DMS53 (cell line): ENCODE measurements around the gene CIITA.

Experiments
- DNase-seq: peaks from one replicate; lab custom pipeline; 2025; lab: John Stamatoyannopoulos, UW

The CIITA gene

DNA sequence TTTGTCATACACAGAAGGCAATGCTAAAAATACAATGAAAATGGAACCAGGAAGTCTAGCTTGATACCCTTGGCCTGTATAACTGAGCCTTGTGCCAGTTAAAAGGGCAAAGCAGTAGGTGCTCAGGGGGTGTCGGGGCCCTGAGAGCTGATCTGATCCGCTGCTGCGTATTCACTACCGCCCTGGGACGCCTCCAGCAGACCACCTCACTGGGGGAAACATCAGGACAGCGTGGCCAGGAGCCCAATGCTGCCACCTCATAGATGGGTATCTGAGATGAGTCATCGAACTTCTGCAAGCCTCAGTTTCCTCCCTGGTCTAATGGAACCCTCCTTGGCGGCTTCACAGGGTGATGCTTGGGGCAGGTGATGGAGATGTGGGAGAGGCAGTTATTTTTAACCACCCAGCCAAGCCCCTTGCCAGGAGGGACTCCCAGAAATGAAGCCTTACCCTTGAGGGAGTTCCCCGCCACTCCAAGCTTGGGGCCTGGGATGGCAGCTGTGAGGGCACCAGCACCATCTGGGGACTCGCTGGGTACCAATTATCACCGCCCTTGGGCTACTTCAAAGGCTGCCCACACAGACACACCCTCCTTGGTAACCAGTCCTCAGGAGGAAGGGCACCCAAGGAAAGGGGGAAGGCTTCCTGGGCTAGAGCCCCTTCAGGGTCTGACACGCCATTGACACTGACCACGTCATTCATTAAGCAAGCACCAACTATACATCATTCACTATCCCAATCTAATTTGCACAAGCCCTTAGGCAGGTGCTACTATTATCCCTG, 57.5 kb downstream of the CIITA start:
- DNase-seq = no peak

DNA sequence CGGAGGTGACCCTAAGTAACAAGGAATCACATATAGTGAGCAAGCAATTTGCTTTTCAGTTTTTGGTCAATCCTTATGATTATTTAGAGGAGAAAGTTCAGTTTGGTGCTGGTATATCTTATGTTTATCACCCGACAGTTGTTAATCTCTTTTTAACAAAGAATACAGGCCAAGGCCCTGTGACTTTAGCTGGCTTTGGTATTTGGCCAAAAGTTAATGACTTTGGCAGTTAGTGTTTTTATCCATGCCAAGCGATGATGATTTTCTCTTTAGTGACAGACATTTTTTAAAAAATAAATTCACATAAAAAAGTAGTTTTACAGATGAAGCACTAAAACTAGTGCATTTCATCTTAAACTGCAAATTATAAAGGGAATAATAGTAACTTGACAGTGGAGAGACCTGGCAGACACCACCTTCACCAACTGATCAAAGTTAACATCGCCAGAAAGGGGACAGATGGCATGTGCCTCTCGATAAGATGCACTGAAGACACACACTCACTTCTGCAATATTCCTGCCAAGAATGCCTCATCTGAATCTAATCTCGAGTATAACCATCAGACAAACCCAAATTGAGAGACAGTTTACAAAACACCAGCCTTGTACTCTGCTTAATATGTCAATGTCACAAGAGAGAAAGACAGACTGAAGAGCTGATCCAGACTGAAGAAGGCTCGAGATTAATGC, 58.4 kb downstream of the CIITA start:
- no peak for DNase-seq

DNA sequence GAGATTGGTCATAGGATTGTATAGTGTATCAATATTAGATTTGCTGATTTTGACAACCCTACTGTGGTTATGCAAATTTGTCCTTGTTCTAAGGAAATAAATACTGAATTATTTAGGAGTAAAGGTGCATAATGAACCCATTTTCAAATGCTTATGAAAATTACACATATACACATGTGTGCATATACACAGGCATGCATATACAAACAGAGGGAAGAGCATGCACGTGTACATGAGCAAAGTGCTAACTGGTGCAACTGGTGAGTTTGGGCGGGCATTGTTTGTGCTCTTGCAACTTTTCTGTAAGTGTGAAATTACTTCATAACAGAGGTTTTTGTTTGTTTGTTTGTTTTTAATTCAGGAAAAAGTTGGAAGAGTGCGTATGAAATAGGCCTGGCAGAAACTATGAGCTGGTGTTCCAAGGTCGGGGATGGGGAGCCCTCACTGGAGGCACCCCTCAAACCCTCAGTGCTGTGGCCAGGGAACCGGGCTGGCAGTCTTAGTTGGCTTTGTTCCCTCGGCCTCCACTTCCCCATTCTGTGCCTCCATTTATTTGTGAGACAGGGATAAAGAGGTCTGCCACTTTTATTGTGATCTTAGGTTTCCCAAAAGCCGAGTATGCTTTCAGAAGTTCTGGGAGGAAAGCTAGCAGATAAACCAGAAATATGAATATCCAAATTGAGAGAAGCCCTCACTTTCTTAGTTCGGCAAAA, 59.4 kb downstream of the CIITA start:
- no peak for DNase-seq

DNA sequence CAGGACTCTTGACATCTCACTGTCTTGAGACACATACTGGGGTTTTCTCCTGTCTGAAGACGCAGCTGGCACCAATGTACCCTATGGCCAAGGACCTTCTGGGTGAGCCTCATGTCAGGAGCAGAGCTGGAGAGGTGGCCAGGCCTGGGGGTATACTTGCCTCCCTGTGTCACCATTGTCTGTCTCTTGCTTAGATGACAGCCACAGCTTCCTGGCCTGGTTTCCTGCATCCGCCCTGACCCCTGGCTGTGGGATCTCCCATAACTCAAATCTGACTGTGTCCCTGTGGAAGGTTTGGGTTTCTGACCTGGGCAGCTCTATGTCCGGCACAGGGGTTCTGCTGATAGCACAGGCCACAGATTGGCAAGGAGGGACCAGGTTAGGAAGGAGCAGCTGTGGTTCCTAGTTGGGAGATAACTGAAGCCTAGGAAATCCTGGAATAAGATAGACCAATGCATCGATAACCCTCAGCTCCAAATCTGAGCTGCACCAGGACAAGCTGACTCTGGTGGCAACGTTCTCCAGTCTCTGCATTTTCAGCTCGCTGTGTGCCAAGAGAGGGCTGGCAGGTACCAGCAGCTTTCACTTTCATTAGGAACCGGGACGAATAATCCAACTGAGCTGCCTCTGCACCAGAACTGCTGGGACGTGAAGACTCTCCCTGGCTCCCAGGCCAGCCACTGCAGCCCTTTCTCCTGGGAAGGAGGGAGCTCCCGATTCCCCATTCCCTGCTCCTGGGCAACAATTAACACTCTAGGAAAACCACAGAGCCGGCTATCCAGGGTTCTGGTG, 60.3 kb downstream of the CIITA start:
- DNase-seq = no peak

DNA sequence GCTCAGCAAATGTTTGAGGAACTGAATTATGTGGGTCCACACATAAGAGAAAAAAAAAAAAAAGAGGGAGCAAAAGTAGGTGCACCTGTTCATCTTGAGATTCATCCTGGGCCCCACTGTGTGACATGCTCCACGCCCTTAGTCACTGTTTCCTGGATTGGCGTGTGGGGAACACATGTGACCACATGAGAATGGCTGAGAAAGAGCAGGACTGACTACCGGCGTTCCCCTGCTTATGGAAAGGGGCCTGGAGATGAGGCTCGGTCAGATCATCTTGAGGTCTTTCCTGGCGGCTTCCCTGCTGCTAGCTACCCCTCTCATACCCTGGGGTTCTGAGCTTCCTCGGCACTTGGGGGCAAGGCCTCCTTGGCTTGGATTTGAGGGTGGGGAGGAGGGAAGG, 61.3 kb downstream of the CIITA start:
- DNase-seq = no peak

DNA sequence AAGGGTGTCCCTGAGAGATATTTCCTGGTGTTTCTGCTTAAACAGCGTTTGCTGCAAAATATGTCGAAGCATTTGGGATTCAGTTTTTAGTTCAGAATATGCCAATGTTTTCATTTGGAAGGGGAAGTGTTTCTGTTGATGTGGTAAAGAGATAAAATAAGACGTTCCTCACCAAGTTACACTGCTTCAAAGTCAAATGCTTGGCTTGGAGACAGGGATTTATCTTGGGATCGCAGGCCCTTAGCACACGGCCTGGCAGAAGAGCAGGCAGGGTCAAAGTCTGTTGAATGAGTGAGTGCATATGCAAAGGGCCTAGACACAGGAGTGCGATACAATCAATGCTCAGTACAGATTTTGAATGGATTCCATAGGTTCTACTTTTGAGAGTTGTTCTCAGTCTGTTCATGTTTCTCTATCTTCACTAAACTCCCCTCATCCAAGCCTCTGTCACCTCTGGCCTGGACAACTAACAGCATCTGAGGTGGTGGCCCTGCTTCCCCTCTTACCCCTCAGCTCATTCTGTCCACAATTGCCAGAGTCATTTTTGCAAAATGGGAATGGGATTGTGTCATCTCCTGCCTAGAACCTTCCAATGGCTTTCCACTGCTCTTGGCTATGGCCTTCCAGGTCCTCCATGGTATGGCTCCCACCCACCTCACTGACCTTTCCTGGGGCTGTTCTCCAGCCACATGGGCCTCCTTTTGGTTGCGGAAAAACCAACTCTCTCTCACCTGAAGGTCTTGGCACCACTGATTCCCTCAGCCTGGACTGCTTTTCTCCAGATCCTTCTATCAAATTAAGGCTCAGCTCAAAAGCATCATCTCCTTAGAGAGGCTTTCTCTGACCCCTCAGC, 62.0 kb downstream of the CIITA start:
- DNase-seq = no peak

DNA sequence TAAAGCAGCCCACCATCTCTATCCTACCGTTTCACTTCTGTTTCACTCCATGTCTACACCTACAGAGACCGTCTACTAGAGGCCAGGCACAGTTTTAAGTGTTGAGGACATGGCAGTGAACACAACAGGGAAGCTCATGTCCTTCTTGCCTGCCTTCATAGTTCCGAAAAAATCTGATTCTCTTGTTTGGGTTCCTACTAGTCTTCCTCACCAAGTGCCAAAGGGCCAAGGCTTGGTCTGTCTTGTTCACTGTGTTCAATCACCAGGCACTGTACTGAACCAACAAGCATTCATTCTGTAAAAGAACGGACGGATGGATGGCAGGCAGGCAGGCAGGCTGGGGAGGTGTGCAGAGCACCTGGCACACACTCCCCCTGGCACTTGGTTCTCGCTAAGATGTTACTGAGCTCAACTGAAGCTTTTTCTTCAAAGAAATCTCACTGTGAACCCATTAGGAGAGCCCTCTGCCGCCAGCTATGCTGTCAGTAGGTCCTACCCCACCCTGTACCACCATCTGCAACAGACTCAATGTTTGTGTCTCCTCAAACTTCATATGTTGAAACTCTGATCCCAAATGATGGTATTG, 62.7 kb downstream of the CIITA start:
- DNase-seq = no peak

DNA sequence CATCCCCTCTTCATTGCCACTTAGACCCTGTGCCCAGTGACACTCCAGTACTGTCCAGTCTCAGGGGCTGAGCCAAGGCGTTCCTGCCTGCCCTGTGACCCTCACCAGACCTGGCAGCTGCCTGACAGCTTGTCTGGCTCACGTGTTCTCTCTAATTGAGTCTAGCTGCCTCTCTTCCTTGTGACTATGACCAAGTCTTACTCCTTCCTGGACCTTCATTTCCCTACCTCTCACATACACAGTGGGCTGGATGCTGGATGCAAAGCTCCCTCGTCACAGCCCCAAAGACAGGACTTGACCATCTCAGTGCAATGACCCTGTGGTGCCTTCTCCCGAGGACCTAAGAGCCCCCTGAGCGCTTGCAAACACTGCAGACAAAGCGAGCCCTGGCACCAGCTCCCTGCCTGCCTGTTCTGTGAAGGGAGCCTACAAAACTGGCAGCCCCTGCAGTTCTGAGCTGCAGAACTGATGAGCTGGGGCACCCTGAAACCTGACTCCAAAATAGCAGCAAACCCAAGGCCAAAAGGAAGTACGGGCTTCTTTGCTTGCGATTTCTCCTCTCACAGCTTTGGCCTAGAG, 63.6 kb downstream of the CIITA start:
- DNase-seq = peak; percentile 22

DNA sequence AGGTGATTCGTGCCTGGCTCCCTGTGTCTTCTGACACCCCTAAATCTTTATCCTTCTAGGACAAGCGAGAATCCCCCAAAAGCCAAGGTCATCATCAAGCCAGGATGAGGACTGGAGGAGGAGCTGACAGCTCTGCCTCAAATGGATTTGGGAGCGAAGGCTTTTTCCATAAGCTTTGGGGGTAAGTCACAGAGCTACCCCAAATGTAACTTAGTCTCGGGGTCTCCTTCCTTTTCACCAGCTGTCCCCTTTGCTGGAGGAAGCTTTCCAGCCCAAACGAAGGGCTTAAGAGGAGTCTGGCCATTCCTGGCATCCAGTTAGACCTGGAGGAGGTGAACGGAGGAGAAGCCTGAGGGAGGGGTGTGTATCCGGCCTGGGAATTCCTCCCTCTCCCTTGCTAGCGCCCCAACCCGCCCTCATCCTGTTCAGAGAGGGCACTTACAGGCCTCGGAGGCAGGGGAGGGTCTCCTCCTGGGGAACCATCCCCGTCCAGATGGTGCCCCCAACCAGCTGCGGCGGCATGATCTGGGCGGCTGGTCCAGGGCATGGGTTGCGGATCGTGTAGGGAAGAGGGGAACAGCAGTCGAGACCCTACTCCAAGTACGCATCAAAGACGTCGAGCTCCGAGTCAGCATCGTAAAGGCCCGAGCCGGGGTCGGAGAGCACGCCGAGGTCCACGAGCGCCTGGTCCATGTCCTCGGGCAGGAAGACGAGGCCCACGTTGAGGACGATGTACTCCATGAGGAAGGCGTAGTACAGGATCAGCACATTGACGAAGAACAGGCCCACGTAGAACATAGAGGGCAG, 64.3 kb downstream of the CIITA start:
- peak; percentile 42 for DNase-seq

DNA sequence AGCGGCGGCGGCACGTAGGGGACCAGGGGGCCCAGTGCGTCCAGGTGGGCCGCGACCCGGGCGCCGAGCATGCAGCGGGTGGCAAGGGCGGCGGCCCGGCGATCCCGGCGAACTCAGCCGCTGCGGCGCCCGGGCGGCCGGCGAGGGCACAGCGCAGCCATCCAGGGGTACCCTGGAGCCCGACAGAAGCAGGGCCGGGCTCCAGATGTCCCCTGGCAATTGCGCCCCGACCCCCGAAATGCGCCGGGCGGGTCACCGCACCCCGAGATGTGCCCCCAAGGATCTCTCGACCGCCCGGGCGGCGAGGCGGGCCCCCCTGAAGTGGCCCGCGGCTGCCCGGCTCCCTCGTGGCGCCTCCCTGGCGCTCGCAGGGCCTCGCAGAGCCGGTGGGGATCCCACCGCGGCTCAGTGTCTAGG, 64.9 kb downstream of the CIITA start:
- DNase-seq = peak; percentile 28

DNA sequence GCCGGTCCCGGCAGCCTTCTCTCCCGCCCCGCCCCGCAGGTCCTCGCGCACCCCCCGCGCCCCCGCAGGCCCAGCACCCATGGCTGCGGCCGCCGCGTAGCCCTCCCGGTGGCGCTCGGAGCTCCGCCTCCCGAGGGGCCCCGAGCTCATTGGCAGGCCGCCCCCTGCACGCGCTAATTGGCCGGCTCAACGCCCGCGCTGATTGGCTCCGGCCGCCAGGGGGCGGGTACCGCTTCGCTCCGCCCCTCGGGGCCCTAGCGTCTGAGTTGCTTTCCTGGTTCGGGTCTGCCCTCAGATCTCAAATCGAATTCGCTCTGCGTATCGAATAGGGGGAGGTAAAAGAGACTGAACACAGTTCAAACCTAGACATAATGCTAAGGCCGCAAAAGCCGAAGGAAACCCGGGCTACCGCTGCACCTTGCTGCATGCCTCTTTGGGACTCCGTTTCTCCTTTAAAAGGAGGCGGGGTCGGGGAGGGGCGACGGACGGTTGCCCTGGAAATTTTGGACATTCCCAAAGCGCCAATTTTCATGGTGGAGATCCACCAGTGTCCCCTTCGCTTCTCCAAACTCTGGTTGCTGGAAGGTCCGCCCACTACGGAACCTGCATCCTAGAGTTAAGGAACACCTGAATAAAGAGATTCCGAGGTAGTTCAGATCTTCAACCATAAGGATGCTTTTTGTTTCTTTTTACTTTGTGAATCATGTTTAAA, 65.5 kb downstream of the CIITA start, which contains the start of gene DEXI:
Gene DEXI (minus strand): TSS at position 117 of the 712 bp plus-strand sequence. CDS start 463 bp downstream, outside the sequence.
- peak; percentile 91 for DNase-seq

DNA sequence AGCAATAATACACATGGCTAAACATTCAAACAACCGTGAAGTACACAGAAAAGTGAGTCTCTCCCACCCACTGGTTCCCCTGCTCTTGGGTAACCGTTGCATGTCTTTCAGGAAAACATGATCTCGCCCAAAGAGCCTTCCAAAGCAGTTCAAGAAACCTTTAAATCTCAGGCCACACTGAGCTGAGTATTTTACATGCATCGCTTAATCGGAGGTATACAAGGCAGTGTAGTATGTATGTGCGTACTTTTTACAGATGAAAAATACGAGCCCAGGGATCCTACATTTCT, 66.0 kb downstream of the CIITA start:
- DNase-seq = no peak

DNA sequence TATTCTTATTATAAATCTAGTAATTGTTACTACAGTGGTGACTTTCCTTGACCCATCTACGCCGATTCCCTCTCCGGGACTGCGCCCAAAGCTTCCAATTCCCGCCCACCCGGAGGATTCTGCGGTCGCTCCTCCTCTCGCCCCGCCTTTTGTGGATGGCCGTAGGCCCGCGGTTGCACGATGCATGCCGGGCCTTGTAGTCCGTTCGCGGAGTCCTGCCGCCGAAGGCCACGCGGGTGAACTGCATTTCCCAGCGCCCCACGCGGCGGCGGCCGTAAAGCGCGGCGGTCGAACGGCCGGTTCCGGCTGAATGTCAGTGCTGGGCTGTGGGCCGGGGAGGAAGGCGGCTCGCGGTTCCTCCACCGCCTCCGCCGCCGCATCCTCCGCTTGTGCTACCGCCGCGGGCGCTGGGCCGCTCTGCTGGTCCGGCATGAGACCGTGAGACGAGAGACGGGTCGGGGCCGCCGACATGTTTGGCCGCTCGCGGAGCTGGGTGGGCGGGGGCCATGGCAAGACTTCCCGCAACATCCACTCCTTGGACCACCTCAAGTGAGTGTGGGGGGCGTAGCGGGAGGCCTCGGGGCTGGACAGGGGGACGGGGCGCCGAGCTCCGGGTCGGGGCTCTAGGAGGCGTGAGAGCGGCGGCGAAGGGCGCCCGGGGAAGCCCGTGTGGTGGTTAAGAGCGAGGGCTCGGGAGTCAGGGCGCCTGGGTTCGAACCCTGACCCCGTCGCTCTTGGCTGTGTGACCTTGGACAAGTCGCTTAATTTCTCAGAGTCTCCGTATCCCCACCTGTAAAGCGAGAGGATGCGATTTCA, 67.5 kb downstream of the CIITA start, which contains the start of gene CLEC16A:
Gene CLEC16A (plus strand): TSS at position 316 of the 816 bp plus-strand sequence. CDS start 154 bp downstream, at position 470.
- DNase-seq = peak; percentile 97

DNA sequence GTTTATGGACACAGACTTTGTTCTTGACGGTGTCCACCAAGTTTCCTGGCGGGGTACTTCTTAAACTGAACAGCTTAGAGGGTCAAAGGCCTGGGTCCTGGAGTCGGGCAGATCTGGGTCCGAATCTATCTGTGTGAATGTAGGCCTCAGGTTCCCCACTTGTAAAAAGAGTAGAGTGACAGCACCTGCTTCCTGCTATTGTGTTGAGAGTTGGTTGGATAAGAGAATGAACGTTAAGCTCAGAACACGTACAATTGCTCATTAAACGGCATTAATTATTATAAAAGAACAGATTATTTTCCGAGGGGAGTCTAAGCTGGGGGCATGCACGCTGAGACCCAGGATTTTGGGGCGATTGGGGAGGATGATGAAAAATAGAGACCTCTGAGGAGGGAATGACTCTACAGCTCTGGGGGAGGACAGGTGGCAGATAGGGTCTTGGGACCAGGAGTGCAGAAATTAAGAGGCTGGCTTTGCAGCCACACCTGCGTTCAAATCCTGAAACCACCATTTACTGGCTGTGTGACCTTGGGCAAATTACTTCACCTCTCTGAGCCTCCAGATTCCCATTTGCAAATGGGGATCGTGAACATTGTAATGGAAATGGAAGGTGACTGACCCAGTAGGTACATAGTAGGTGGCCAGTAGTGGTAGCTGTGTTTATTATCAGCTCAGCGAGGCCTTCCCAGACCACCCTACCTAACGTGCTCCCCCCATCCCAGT, 68.2 kb downstream of the CIITA start:
- DNase-seq = peak; percentile 49

DNA sequence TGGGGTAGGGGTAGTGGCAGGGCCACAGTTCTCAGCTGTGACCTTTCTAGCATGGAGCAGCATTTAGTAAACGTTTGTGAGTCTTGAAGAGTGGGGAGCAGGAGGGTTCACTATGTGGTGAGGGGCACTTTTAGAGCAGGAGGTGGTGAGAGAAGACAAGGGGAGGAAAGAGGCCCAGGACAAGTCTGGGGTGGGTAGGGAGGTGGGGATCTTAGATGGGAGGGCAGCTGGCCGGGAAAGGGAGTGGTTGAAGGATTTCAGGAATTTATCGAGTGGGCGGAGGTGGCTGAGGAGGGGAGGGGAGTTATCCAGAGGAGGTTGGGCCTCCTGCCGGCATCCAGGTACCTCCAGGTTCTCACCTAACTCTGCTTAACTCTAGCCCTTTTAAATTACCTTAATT, 69.3 kb downstream of the CIITA start:
- no peak for DNase-seq

DNA sequence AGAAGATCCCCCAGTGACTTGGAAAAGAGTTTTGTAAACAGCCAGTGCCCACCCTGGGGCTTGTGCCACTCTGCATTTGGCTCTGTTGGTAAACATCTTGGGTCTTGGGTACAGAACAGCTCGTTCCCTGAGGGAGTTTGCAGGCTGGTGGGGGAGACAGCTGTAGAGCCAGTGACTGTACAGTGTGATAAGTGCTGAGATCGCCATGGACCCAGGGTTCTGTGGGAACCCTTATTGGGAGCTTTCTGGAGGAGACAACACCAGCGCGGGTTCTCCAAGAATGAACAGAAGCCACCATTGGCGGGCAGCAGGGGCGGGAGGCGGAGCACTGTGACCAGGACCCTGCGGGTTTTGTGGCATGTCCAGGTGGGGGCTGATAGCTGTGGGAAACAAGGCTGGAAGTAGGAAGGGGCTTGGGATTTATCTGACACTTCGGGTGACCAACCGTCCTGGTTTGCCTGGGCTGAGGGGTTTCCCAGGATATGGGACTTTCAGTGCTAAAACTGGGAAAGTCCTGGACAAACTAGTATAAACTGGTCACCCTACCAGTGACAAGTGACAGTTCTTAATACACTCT, 70.3 kb downstream of the CIITA start:
- no peak for DNase-seq

DNA sequence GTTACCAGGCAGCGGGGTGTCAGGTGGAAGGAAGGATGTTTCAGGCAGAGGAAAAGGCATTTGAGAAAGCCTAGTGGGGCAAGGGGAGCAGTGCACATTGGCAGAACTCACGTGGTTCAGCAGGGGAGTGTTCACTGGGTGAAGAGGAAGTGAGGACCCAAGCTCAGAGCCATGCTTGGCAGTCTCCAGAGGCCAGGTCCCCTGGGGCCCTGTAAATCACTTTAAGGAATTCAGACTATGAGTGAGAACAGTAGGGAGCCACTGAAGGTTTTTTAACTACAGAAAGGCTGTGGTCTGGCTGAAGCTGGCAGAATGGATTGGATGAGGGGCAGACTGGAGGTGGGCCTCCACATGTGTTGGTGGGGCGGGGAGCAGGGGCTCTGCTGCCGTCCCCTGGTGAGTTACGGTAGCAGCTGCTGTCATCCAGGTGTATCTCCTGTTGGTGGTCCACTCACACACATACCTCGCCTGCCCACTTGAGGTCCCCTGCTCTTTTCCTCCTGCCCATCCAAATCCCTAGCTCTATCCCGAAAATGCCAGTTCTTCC, 72.5 kb downstream of the CIITA start:
- DNase-seq = no peak
